Iris pigment epithelial cell (primary cell): ENCODE results near the gene CCDC184.
"Not testable (repeated sequence)": the region's sequence is repeated elsewhere in the genome, so short reads cannot be mapped to it uniquely, and the experiment has no call there.

ENCODE experiments used
- DNase-seq: peaks from one replicate; pipeline ENCODE4 v3.0.0-alpha.2; 2011; ENCODE audit warnings: low read depth

Gene CCDC184

GRCh38 chr12:48203192-48203591, 19.7 kb downstream of the CCDC184 start, which contains the start of gene OR10AD1:
Gene OR10AD1 (minus strand): TSS chr12:48203292. CDS start chr12:48203292, 0 bp downstream.
- no peak for DNase-seq

- not testable (repeated sequence) for DNase-seq
These were observed 26.1 kb downstream of the CCDC184 start for GRCh38 chr12:48209495-48209894.

GRCh38 chr12:48216785-48217184, 33.3 kb downstream of the CCDC184 start:
- DNase-seq = no peak

- no peak for DNase-seq
These were observed 36.2 kb downstream of the CCDC184 start for GRCh38 chr12:48219631-48220030.

GRCh38 chr12:48220701-48221100, 37.3 kb downstream of the CCDC184 start:
- DNase-seq = no peak

GRCh38 chr12:48221645-48222044, 38.2 kb downstream of the CCDC184 start:
- DNase-seq = no peak

GRCh38 chr12:48224533-48224932, 41.1 kb downstream of the CCDC184 start:
- not testable (repeated sequence) for DNase-seq

GRCh38 chr12:48231169-48231958, 47.9 kb downstream of the CCDC184 start:
- not testable (repeated sequence) for DNase-seq
